Ovary (tissue), 3 donors: ENCODE data around the gene PIGO.

Experiments used
- CTCF ChIP-seq, 3 donors: fragments of 450-650 bp in 2 of 3; fragments of 200-600 bp in 1 of 3; IDR thresholded peaks; one replicate each; pipeline versions ENCODE4 v1.5.1 to v1.8.0; 2016 to 2022; ENCODE audit warnings: antibody characterized with exemption in 3 of 3, mild to moderate bottlenecking in 1 of 3
- EP300 ChIP-seq: sonication (generic); formaldehyde crosslinking; IDR thresholded peaks from one replicate; pipeline ENCODE4 v1.6.1; 2017; ENCODE audit warnings: antibody characterized with exemption
- POLR2A ChIP-seq: fragments of 450-650 bp; IDR thresholded peaks from one replicate; pipeline ENCODE4 v1.6.1; 2017; ENCODE audit warnings: antibody characterized with exemption, mild to moderate bottlenecking, moderate library complexity
- donor health status: DM: no; HTN: no; CAD: no.

DNA sequence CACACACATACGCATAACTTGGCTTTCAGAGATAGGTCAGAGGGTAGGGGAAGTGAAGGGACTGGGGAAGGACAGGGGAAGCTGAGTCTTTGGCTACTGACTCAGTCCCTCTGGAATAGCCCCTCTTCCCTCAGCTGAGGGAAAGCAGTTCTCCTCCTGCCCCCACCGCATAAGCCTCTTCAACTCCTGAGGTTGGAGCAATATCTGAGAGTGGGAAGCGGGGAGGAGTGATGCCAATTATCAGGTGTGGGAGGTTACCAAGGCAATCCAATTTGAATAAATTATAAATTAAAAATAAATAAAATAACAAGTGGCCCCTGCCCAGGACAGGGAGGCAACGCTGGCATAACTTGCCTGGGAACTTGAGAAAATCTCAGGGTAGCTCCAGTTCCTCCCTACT, 8.2 kb upstream of the PIGO start:
- TF ChIP-seq CTCF (IDR thresholded peaks at IDR 0.05) (no peak), EP300 (no peak), POLR2A (no peak)
